Mucosa of rectum (tissue), 2 donors: ENCODE results near the gene PES1.
"Not testable (repeated sequence)": the region's sequence is repeated elsewhere in the genome, so short reads cannot be mapped to it uniquely, and the experiment has no call there.

Experiments used
- H3K27ac ChIP-seq, 2 donors: one replicate each; pipeline ENCODE4 v1.7.0; 2013; ENCODE audit warnings: inconsistent platforms in 2 of 2, low read depth in 2 of 2, low read length in 2 of 2
- H3K27me3 ChIP-seq, 2 donors: one replicate each; pipeline ENCODE4 v1.7.0; 2013; ENCODE audit warnings: low read length in 2 of 2; ENCODE audit not compliant: control insufficient read depth in 2 of 2, insufficient read depth in 2 of 2
- H3K36me3 ChIP-seq, 2 donors: one replicate each; pipeline ENCODE4 v1.7.0; 2013; ENCODE audit warnings: low read length in 2 of 2; ENCODE audit not compliant: control insufficient read depth in 2 of 2, insufficient read depth in 2 of 2
- H3K4me1 ChIP-seq, 2 donors: one replicate each; pipeline ENCODE4 v1.7.0; 2013; ENCODE audit warnings: low read length in 2 of 2, mild to moderate bottlenecking in 1 of 2; ENCODE audit not compliant: control insufficient read depth in 2 of 2, insufficient read depth in 2 of 2
- H3K4me3 ChIP-seq, 2 donors: one replicate each; pipeline ENCODE4 v1.7.0; 2013; ENCODE audit warnings: low read length in 2 of 2
- H3K9ac ChIP-seq, 2 donors: one replicate each; pipeline ENCODE4 v1.7.0; 2013; ENCODE audit warnings: low read length in 2 of 2, low read depth in 1 of 2, mild to moderate bottlenecking in 1 of 2
- H3K9me3 ChIP-seq, 2 donors: one replicate each; pipeline ENCODE4 v1.7.0; 2013; ENCODE audit warnings: low read length in 2 of 2; ENCODE audit not compliant: control insufficient read depth in 2 of 2
- donor health status: healthy.
- donor health status: Normal muscosa, but diverticular disease.

The PES1 gene

GRCh38 chr22:30600921-30601320, 9.2 kb upstream of the PES1 start:
- Histone ChIP-seq H3K4me1 (peaks cover 13 to 17% of the 10 kb centered on the region in 2 donors), H3K9me3 (no peaks in the 10 kb centered on the region), H3K36me3 (no peaks in the 10 kb centered on the region), H3K9ac (no peak overlapping the region), H3K27me3 (no peaks in the 10 kb centered on the region), H3K4me3 (no peak overlapping the region), H3K27ac (no peak overlapping the region)

GRCh38 chr22:30598986-30599385, 7.3 kb upstream of the PES1 start:
- Histone ChIP-seq H3K36me3 (no peaks in the 10 kb centered on the region), H3K9me3 (no peaks in the 10 kb centered on the region), H3K4me3 (no peak overlapping the region), H3K4me1 (peaks cover 4 to 5% of the 10 kb centered on the region in 2 donors), H3K27ac (no peak overlapping the region), H3K27me3 (peaks cover 0 to under 1% of the 10 kb centered on the region in 2 donors), H3K9ac (no peak overlapping the region)

GRCh38 chr22:30596886-30597285, 5.2 kb upstream of the PES1 start:
- H3K36me3 ChIP-seq: no peaks in the 10 kb centered on the region
- H3K4me1 ChIP-seq: peaks cover 0 to 11% of the 10 kb centered on the region in 2 donors
- peaks cover 0 to 4% of the 10 kb centered on the region in 2 donors for H3K27me3 ChIP-seq
- H3K9ac ChIP-seq: no peak overlapping the region
- H3K4me3 ChIP-seq: no peak overlapping the region
- H3K9me3 ChIP-seq: no peaks in the 10 kb centered on the region
- H3K27ac ChIP-seq: no peak overlapping the region

- Histone ChIP-seq H3K27ac (no peak overlapping the region), H3K36me3 (no peaks in the 10 kb centered on the region), H3K4me3 (no peak overlapping the region), H3K27me3 (peaks cover 0 to 4% of the 10 kb centered on the region in 2 donors), H3K9ac (no peak overlapping the region), H3K4me1 (peaks cover 2 to 9% of the 10 kb centered on the region in 2 donors), H3K9me3 (no peaks in the 10 kb centered on the region)
These were observed 4.5 kb upstream of the PES1 start for GRCh38 chr22:30596199-30596598.

- not testable (repeated sequence) for H3K9ac ChIP-seq, H3K27me3 ChIP-seq, H3K9me3 ChIP-seq
- peak overlapping the region in 1 of 2 donors; percentile 100 for H3K4me3 ChIP-seq
- peaks cover 18 to 20% of the 10 kb centered on the region in 2 donors for H3K36me3 ChIP-seq
- peak overlapping the region in 1 of 2 donors; percentile 80 for H3K27ac ChIP-seq
- peaks cover 10 to 16% of the 10 kb centered on the region in 2 donors for H3K4me1 ChIP-seq
These were observed 627 bp upstream of the PES1 start for GRCh38 chr22:30592360-30592713.

GRCh38 chr22:30591191-30591587, 521 bp downstream of the PES1 start:
- Histone ChIP-seq H3K4me3 (peak overlapping the region; percentile 92 to 100), H3K9me3 (no peaks in the 10 kb centered on the region), H3K9ac (peak overlapping the region; percentile 77 to 92), H3K4me1 (peaks cover 10 to 16% of the 10 kb centered on the region in 2 donors), H3K27me3 (peaks cover 0 to 4% of the 10 kb centered on the region in 2 donors), H3K36me3 (peaks cover 29 to 31% of the 10 kb centered on the region in 2 donors), H3K27ac (peak overlapping the region; percentile 76 to 80)

GRCh38 chr22:30586414-30586813, 5.3 kb downstream of the PES1 start:
- Histone ChIP-seq H3K9me3 (no peaks in the 10 kb centered on the region), H3K27ac (no peak overlapping the region), H3K36me3 (peaks cover 72 to 78% of the 10 kb centered on the region in 2 donors), H3K9ac (no peak overlapping the region), H3K4me3 (no peak overlapping the region), H3K4me1 (peaks cover 10 to 11% of the 10 kb centered on the region in 2 donors), H3K27me3 (no peaks in the 10 kb centered on the region)

- H3K4me3 ChIP-seq: no peak overlapping the region
- no peak overlapping the region for H3K27ac ChIP-seq
- peaks cover 90 to 95% of the 10 kb centered on the region in 2 donors for H3K36me3 ChIP-seq
- H3K27me3 ChIP-seq: no peaks in the 10 kb centered on the region
- no peak overlapping the region for H3K9ac ChIP-seq
- H3K4me1 ChIP-seq: no peaks in the 10 kb centered on the region
- no peaks in the 10 kb centered on the region for H3K9me3 ChIP-seq
These were observed 7.3 kb downstream of the PES1 start for GRCh38 chr22:30584441-30584840.

- Histone ChIP-seq H3K27ac (no peak overlapping the region), H3K4me3 (no peak overlapping the region)
These were observed 8.7 kb downstream of the PES1 start for GRCh38 chr22:30582788-30583545.

GRCh38 chr22:30582051-30582450, 9.7 kb downstream of the PES1 start:
- Histone ChIP-seq H3K4me3 (no peak overlapping the region), H3K4me1 (no peaks in the 10 kb centered on the region), H3K9ac (no peak overlapping the region), H3K9me3 (no peaks in the 10 kb centered on the region), H3K27me3 (no peaks in the 10 kb centered on the region), H3K36me3 (peaks cover 82 to 98% of the 10 kb centered on the region in 2 donors), H3K27ac (no peak overlapping the region)

More at GRCh38 chr22:30582788-30583545, 8.7 kb downstream of the PES1 start:
- H3K27me3 ChIP-seq: no peaks in the 10 kb centered on the region
- H3K9ac ChIP-seq: no peak overlapping the region
- H3K4me1 ChIP-seq: no peaks in the 10 kb centered on the region
- H3K36me3 ChIP-seq: peaks cover 90 to 98% of the 10 kb centered on the region in 2 donors
- H3K9me3 ChIP-seq: no peaks in the 10 kb centered on the region
